ENCODE data around the gene CAV1.

The CAV1 gene

GRCh38 chr7:116575853-116576252, 51.0 kb downstream of the CAV1 start:
- Histone ChIP-seq H2BK12ac (ENCODE audit: low read length) (no peak overlapping the region), H3K27me3 (ENCODE audit: control insufficient read depth in 3 of 3, insufficient read depth in 3 of 3, low read depth in 1 of 3, low read length in 3 of 3) (no peaks in the 10 kb centered on the region), H4K91ac (ENCODE audit: low read depth, low read length, poor library complexity) (no peak overlapping the region), H2BK5ac (ENCODE audit: low read length) (no peak overlapping the region), H3K18ac (ENCODE audit: low read length) (no peak overlapping the region), H3K4ac (ENCODE audit: low read length) (no peak overlapping the region), H2BK120ac (ENCODE audit: low read depth, low read length) (no peak overlapping the region), H2AFZ (ENCODE audit: low read length) (no peak overlapping the region), H4K8ac (ENCODE audit: low read depth, low read length) (no peak overlapping the region), H3K27ac (replicated peaks; ENCODE audit: low read length) (no peak overlapping the region), H3K23ac (ENCODE audit: low read depth, low read length, poor library complexity) (no peak overlapping the region), H3K4me3 (ENCODE audit: low read length in 2 of 2) (no peak overlapping the region), H3K4me2 (ENCODE audit: insufficient read depth, low read length, poor library complexity, severe bottlenecking) (no peak overlapping the region), H2AK5ac (ENCODE audit: low read depth, low read length) (no peak overlapping the region), H3K36me3 (replicated peaks in 1 of 2; ENCODE audit: control insufficient read depth in 2 of 2, insufficient read depth in 2 of 2, low read length in 2 of 2) (no peaks in the 10 kb centered on the region), H2BK15ac (ENCODE audit: low read length) (no peak overlapping the region), H3K79me1 (ENCODE audit: low read depth, low read length) (no peaks in the 10 kb centered on the region), H3K9me3 (replicated peaks in 1 of 2; ENCODE audit: control insufficient read depth in 2 of 2, insufficient read depth in 1 of 2, low read depth in 1 of 2, low read length in 2 of 2) (no peaks in the 10 kb centered on the region), H3K9ac (ENCODE audit: low read depth, low read length, poor library complexity) (no peak overlapping the region), H3K4me1 (ENCODE audit: control insufficient read depth in 2 of 2, insufficient read depth in 1 of 2, low read depth in 1 of 2, low read length in 2 of 2) (no peaks in the 10 kb centered on the region), H3K14ac (ENCODE audit: low read length) (no peak overlapping the region)
- no CpG with 5 or more reads among the region's 1 CpG for WGBS, 2 donors (ENCODE audit: extremely low coverage in 2 of 2, insufficient read length in 2 of 2, insufficient replicate concordance in 1 of 2)
- no peak for DNase-seq (ENCODE audit: low spot score)

DNA sequence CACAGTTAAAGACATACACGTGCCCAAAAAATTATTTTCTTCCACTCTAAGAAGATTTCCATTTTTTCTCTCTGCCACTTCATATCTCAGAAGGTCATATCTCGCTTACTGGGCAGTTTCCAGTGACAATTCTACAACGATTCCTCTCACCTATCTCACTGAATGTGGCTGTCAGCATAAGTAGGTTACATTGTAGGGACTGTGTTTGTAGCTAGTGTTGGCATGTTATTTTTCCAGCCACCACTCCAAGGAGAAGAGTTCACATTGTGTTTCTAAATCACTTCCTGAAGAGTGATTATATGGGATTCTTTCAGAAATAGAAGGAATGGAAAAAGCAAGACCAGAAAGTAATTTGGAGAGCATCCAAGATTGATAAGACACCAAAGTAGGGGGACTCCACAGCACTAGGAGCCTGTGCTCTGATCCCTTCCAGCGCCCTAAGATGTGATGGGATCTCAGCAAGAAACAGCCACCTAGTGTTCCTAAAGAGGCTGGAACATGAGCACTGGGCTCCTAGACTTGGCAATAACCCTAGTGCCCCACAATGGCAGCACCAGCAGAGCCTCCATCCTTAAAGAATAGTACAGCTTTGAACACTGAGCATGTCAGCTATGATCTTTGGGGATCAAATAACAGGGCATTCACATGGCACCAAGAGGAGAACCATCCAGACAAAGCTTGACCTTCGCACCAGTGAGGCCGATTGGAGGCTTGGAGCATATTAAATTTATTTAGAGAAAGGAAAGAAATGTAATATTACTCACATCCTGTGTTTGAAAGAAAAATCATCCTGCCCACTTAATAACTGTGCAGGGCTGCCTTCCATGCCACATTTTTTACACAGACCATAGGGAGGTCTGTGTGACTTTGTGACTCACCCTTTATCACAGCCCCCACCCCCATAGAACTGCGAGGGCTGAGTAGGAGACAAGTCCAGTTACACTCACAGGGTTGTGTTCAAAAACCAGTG, 51.8 kb downstream of the CAV1 start:
- H3K23ac ChIP-seq (ENCODE audit: low read depth, low read length, poor library complexity): no peak overlapping the region
- no peak overlapping the region for H3K27ac ChIP-seq (replicated peaks; ENCODE audit: low read length)
- H3K9ac ChIP-seq (ENCODE audit: low read depth, low read length, poor library complexity): no peak overlapping the region
- H2AK5ac ChIP-seq (ENCODE audit: low read depth, low read length): no peak overlapping the region
- H3K4me2 ChIP-seq (ENCODE audit: insufficient read depth, low read length, poor library complexity, severe bottlenecking): no peak overlapping the region
- H3K14ac ChIP-seq (ENCODE audit: low read length): no peak overlapping the region
- WGBS, 2 donors (ENCODE audit: extremely low coverage in 2 of 2, insufficient read length in 2 of 2, insufficient replicate concordance in 1 of 2): no CpG with 5 or more reads among the region's 7 CpGs
- no peak overlapping the region for H2BK12ac ChIP-seq (ENCODE audit: low read length)
- H2BK15ac ChIP-seq (ENCODE audit: low read length): no peak overlapping the region
- no peak overlapping the region for H4K8ac ChIP-seq (ENCODE audit: low read depth, low read length)
- no peak overlapping the region for H4K91ac ChIP-seq (ENCODE audit: low read depth, low read length, poor library complexity)
- H2BK5ac ChIP-seq (ENCODE audit: low read length): no peak overlapping the region
- H3K4me3 ChIP-seq (ENCODE audit: low read length in 2 of 2): no peak overlapping the region
- H3K79me1 ChIP-seq (ENCODE audit: low read depth, low read length): no peaks in the 10 kb centered on the region
- H3K4me1 ChIP-seq (ENCODE audit: control insufficient read depth in 2 of 2, insufficient read depth in 1 of 2, low read depth in 1 of 2, low read length in 2 of 2): no peaks in the 10 kb centered on the region
- no peaks in the 10 kb centered on the region for H3K27me3 ChIP-seq (ENCODE audit: control insufficient read depth in 3 of 3, insufficient read depth in 3 of 3, low read depth in 1 of 3, low read length in 3 of 3)
- no peak overlapping the region for H2BK120ac ChIP-seq (ENCODE audit: low read depth, low read length)
- H3K4ac ChIP-seq (ENCODE audit: low read length): no peak overlapping the region
- H3K36me3 ChIP-seq (replicated peaks in 1 of 2; ENCODE audit: control insufficient read depth in 2 of 2, insufficient read depth in 2 of 2, low read length in 2 of 2): no peaks in the 10 kb centered on the region
- no peak overlapping the region for H3K18ac ChIP-seq (ENCODE audit: low read length)
- no peak overlapping the region for H2AFZ ChIP-seq (ENCODE audit: low read length)
- no peaks in the 10 kb centered on the region for H3K9me3 ChIP-seq (replicated peaks in 1 of 2; ENCODE audit: control insufficient read depth in 2 of 2, insufficient read depth in 1 of 2, low read depth in 1 of 2, low read length in 2 of 2)
- no peak for DNase-seq (ENCODE audit: low spot score)

DNA sequence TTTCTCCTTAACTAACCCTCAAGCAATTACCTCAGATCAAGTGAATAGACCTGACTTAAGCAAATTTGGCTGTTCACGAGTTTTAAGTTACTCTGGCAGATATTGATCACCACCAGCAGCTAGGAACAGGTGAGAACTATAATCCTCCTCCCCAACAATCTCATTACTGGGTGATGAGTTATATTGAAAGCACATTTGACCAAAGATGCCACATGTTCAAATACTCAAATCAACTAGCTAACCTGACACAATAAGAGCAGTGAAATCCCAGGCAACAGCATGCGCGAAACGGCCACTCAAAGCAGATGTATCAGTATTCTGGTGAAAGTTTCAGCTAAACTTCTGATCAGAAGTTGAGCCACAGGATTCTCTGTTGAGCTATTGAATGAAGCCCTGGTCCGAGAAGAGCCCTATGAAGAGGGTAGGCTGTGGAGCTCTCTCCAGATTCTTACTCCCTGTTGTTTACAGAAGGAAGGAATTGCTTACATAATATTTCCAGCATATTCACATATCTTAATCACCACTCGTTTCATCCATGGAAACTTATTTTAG, 52.6 kb downstream of the CAV1 start:
- Histone ChIP-seq H2AFZ (ENCODE audit: low read length) (no peak overlapping the region), H3K14ac (ENCODE audit: low read length) (no peak overlapping the region), H3K79me1 (ENCODE audit: low read depth, low read length) (no peaks in the 10 kb centered on the region), H3K18ac (ENCODE audit: low read length) (no peak overlapping the region), H2BK5ac (ENCODE audit: low read length) (no peak overlapping the region), H3K36me3 (replicated peaks in 1 of 2; ENCODE audit: control insufficient read depth in 2 of 2, insufficient read depth in 2 of 2, low read length in 2 of 2) (no peaks in the 10 kb centered on the region), H2BK120ac (ENCODE audit: low read depth, low read length) (no peak overlapping the region), H3K9ac (ENCODE audit: low read depth, low read length, poor library complexity) (no peak overlapping the region), H3K4me1 (ENCODE audit: control insufficient read depth in 2 of 2, insufficient read depth in 1 of 2, low read depth in 1 of 2, low read length in 2 of 2) (no peaks in the 10 kb centered on the region), H3K27me3 (ENCODE audit: control insufficient read depth in 3 of 3, insufficient read depth in 3 of 3, low read depth in 1 of 3, low read length in 3 of 3) (no peaks in the 10 kb centered on the region), H4K91ac (ENCODE audit: low read depth, low read length, poor library complexity) (no peak overlapping the region), H3K23ac (ENCODE audit: low read depth, low read length, poor library complexity) (no peak overlapping the region), H2AK5ac (ENCODE audit: low read depth, low read length) (no peak overlapping the region), H4K8ac (ENCODE audit: low read depth, low read length) (no peak overlapping the region), H3K27ac (replicated peaks; ENCODE audit: low read length) (no peak overlapping the region), H2BK12ac (ENCODE audit: low read length) (no peak overlapping the region), H3K4me2 (ENCODE audit: insufficient read depth, low read length, poor library complexity, severe bottlenecking) (no peak overlapping the region), H3K4me3 (ENCODE audit: low read length in 2 of 2) (no peak overlapping the region), H2BK15ac (ENCODE audit: low read length) (no peak overlapping the region), H3K4ac (ENCODE audit: low read length) (no peak overlapping the region), H3K9me3 (replicated peaks in 1 of 2; ENCODE audit: control insufficient read depth in 2 of 2, insufficient read depth in 1 of 2, low read depth in 1 of 2, low read length in 2 of 2) (no peaks in the 10 kb centered on the region)
- no CpG with 5 or more reads among the region's 6 CpGs for WGBS, 2 donors (ENCODE audit: extremely low coverage in 2 of 2, insufficient read length in 2 of 2, insufficient replicate concordance in 1 of 2)
- no peak for DNase-seq (ENCODE audit: low spot score)

DNA sequence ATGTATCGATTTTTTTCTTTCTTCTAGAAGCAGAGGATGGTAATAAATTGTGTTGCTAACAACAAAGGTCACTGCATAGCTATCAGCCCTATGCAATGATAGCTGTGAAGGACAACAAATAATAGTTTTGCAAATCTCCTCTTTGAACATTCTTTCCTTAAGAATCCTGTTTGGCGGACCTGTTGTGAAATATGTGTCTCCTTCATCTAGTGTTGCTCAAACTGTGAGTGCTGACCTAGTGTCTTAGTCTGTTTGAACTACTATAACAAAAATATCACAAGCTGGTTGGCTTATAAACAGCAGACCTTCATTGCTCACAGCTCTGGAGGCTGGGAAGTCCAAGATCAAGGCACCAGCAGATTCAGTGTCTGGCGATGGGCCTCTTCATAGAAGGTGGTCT, 53.7 kb downstream of the CAV1 start:
- no peak overlapping the region for H3K4me2 ChIP-seq (ENCODE audit: insufficient read depth, low read length, poor library complexity, severe bottlenecking)
- no peak overlapping the region for H2AFZ ChIP-seq (ENCODE audit: low read length)
- no peak overlapping the region for H2BK120ac ChIP-seq (ENCODE audit: low read depth, low read length)
- no peak overlapping the region for H2BK15ac ChIP-seq (ENCODE audit: low read length)
- H3K4me1 ChIP-seq (ENCODE audit: control insufficient read depth in 2 of 2, insufficient read depth in 1 of 2, low read depth in 1 of 2, low read length in 2 of 2): no peaks in the 10 kb centered on the region
- no peaks in the 10 kb centered on the region for H3K79me1 ChIP-seq (ENCODE audit: low read depth, low read length)
- no peak overlapping the region for H4K91ac ChIP-seq (ENCODE audit: low read depth, low read length, poor library complexity)
- no peak overlapping the region for H2BK12ac ChIP-seq (ENCODE audit: low read length)
- no peak overlapping the region for H2AK5ac ChIP-seq (ENCODE audit: low read depth, low read length)
- H3K27me3 ChIP-seq (ENCODE audit: control insufficient read depth in 3 of 3, insufficient read depth in 3 of 3, low read depth in 1 of 3, low read length in 3 of 3): no peaks in the 10 kb centered on the region
- H3K27ac ChIP-seq (replicated peaks; ENCODE audit: low read length): no peak overlapping the region
- no peaks in the 10 kb centered on the region for H3K9me3 ChIP-seq (replicated peaks in 1 of 2; ENCODE audit: control insufficient read depth in 2 of 2, insufficient read depth in 1 of 2, low read depth in 1 of 2, low read length in 2 of 2)
- H4K8ac ChIP-seq (ENCODE audit: low read depth, low read length): no peak overlapping the region
- no peak overlapping the region for H3K23ac ChIP-seq (ENCODE audit: low read depth, low read length, poor library complexity)
- no peak for DNase-seq (ENCODE audit: low spot score)
- H3K18ac ChIP-seq (ENCODE audit: low read length): no peak overlapping the region
- WGBS, 2 donors (ENCODE audit: extremely low coverage in 2 of 2, insufficient read length in 2 of 2, insufficient replicate concordance in 1 of 2): no CpG with 5 or more reads among the region's 3 CpGs
- no peak overlapping the region for H3K4ac ChIP-seq (ENCODE audit: low read length)
- no peak overlapping the region for H2BK5ac ChIP-seq (ENCODE audit: low read length)
- H3K9ac ChIP-seq (ENCODE audit: low read depth, low read length, poor library complexity): no peak overlapping the region
- H3K4me3 ChIP-seq (ENCODE audit: low read length in 2 of 2): no peak overlapping the region
- no peaks in the 10 kb centered on the region for H3K36me3 ChIP-seq (replicated peaks in 1 of 2; ENCODE audit: control insufficient read depth in 2 of 2, insufficient read depth in 2 of 2, low read length in 2 of 2)
- H3K14ac ChIP-seq (ENCODE audit: low read length): no peak overlapping the region

All from neuronal stem cell (in vitro differentiated cells).